Heart left ventricle (tissue), 13 donors: Measurements from ENCODE around the gene RNF111.

ENCODE experiments used
- CTCF ChIP-seq, 12 donors: fragments of 200-600 bp; sonication (generic) in 4 of 12; IDR thresholded peaks; one replicate each; pipeline versions ENCODE4 v1.5.0 to v1.8.0; 2018 to 2022; ENCODE audit warnings: antibody characterized with exemption in 12 of 12, mild to moderate bottlenecking in 5 of 12
- POLR2A ChIP-seq, 2 donors: fragments of 450-650 bp; IDR thresholded peaks; one replicate each; pipeline ENCODE4 v1.6.1; 2017; ENCODE audit warnings: antibody characterized with exemption in 2 of 2, mild to moderate bottlenecking in 2 of 2, moderate library complexity in 2 of 2
- donor health status: ischemic (EF 13 %, LVEDD 7.1; RV severe dilation, severe dysfunction).
- donor health status: DM: no; HTN: yes; CAD: no.
- donor health status: DM: no; HTN: no; CAD: no.
- donor health status: ischemic (EF 25% LVEDD 6.9; RV normal size, moderate dysfunction).
- donor health status: ischemic (EF 25% LVEDD 5.7; RV mildly dilated, moderate dysfunction).
- donor health status: ischemic (EF 35%, LVEDD 5.7; RV mildly dilated, moderate dysfunction).
- donor health status: nonischemic (EF 11% LVEDD 7.7; RV severe dilation, severe dysfunction).
- donor health status: DM: yes; HTN: yes; CAD: no.
- donor health status: PGD.
- donor health status: ischemic (EF 29% LVEDD 5.4; RV normal size, mild dysfunction).
- donor health status: nonischemic (EF 23%, LVEDD 6.1; RV moderate dilation, normal function).

GRCh38 chr15:59018833-59019232 lies 31.4 kb downstream of the RNF111 start:
- TF ChIP-seq POLR2A (IDR thresholded peaks at IDR 0.05) (no peak), CTCF (IDR thresholded peaks at IDR 0.05) (no peak)
